Suprapubic skin (tissue), 4 donors: ENCODE measurements around the gene ZNF117.
"Not testable (repeated sequence)": the region's sequence is repeated elsewhere in the genome, so short reads cannot be mapped to it uniquely, and the experiment has no call there.

Experiments used
- CTCF ChIP-seq, 2 donors: fragments of 200-600 bp in 1 of 2; fragments of 450-650 bp in 1 of 2; sonication (generic) in 1 of 2; IDR thresholded peaks; one replicate each; pipeline ENCODE4 v1.5.1; 2016 to 2019; ENCODE audit warnings: antibody characterized with exemption in 2 of 2, mild to moderate bottlenecking in 1 of 2, moderate library complexity in 1 of 2
- POLR2A ChIP-seq, 2 donors: fragments of 450-650 bp; IDR thresholded peaks; one replicate each; pipeline ENCODE4 v1.6.1; 2017; ENCODE audit warnings: antibody characterized with exemption in 2 of 2, mild to moderate bottlenecking in 2 of 2, moderate library complexity in 2 of 2
- POLR2AphosphoS5 ChIP-seq, 3 donors: sonication (generic); formaldehyde crosslinking; IDR thresholded peaks; one replicate each; pipeline ENCODE4 v1.6.1; 2017; ENCODE audit warnings: antibody characterized with exemption in 3 of 3

GRCh38 chr7:64928252-64929187, 62.3 kb downstream of the ZNF117 start:
- not testable (repeated sequence) for TF ChIP-seq CTCF, POLR2A, POLR2AphosphoS5 (IDR thresholded peaks at IDR 0.05)
